C1 segment of cervical spinal cord (tissue), 14 donors: ENCODE data around the gene DTX4.

Experiments
- DNase-seq, 14 donors: peaks; one replicate each; lab custom pipeline; 2025; lab: John Stamatoyannopoulos, UW

The DTX4 gene

GRCh38 chr11:59218319-59218718 lies 46.4 kb downstream of the DTX4 start:
- no peak for DNase-seq

GRCh38 chr11:59218893-59219292 lies 47.0 kb downstream of the DTX4 start:
- DNase-seq: no peak

GRCh38 chr11:59219836-59220235 lies 47.9 kb downstream of the DTX4 start:
- no peak for DNase-seq

GRCh38 chr11:59221441-59221840 lies 49.5 kb downstream of the DTX4 start:
- DNase-seq: no peak

GRCh38 chr11:59222464-59223060 lies 50.6 kb downstream of the DTX4 start:
- no peak for DNase-seq

- DNase-seq: no peak
Observed at GRCh38 chr11:59223177-59223576, 51.2 kb downstream of the DTX4 start.

GRCh38 chr11:59223611-59224010 lies 51.7 kb downstream of the DTX4 start:
- DNase-seq: no peak

- no peak for DNase-seq
Observed at GRCh38 chr11:59224351-59224928, 52.5 kb downstream of the DTX4 start.

GRCh38 chr11:59225017-59225416 lies 53.1 kb downstream of the DTX4 start:
- no peak for DNase-seq

GRCh38 chr11:59226396-59226795 lies 54.5 kb downstream of the DTX4 start:
- no peak for DNase-seq

- DNase-seq: no peak
Observed at GRCh38 chr11:59240322-59240721, 68.4 kb downstream of the DTX4 start.

- DNase-seq: no peak
Observed at GRCh38 chr11:59243633-59244032, 71.7 kb downstream of the DTX4 start.

GRCh38 chr11:59247531-59248227 lies 75.7 kb downstream of the DTX4 start:
- no peak for DNase-seq

GRCh38 chr11:59249535-59249934 lies 77.6 kb downstream of the DTX4 start:
- DNase-seq: no peak

- DNase-seq: no peak
Observed at GRCh38 chr11:59253001-59253400, 81.1 kb downstream of the DTX4 start.

GRCh38 chr11:59254286-59254685 lies 82.4 kb downstream of the DTX4 start:
- no peak for DNase-seq

GRCh38 chr11:59255281-59255680 lies 83.3 kb downstream of the DTX4 start:
- no peak for DNase-seq
